Peyer's patch (tissue), 4 donors: ENCODE measurements around the gene SIL1. TPM values are rescaled to one million over a fixed set of nuclear protein-coding genes. Genes with fewer than 3 reads are reported as not detected.

Source experiments
- DNase-seq, 3 donors: peaks; one replicate each; pipeline ENCODE4 v3.0.0-alpha.2; 2017 to 2019
- H3K27ac ChIP-seq, 4 donors: fragments of 200-600 bp; sonication (generic); one replicate each; pipeline ENCODE4 v1.5.1; 2016 to 2019
- H3K27me3 ChIP-seq, 2 donors: fragments of 200-600 bp; sonication (generic); one replicate each; pipeline ENCODE4 v1.5.1; 2019
- H3K36me3 ChIP-seq, 3 donors: fragments of 200-600 bp; sonication (generic); one replicate each; pipeline ENCODE4 v1.5.1; 2016 to 2019
- H3K4me1 ChIP-seq, 4 donors: fragments of 200-600 bp; sonication (generic); one replicate each; pipeline ENCODE4 v1.5.1; 2016 to 2019
- H3K4me3 ChIP-seq, 4 donors: fragments of 200-600 bp; sonication (generic); 1 replicate in 3 of 4; 2 replicates in 1 of 4; pipeline ENCODE4 v1.5.1; 2016 to 2019; ENCODE audit warnings: mild to moderate bottlenecking in 1 of 4
- H3K9me3 ChIP-seq, 4 donors: fragments of 200-600 bp; sonication (generic); one replicate each; pipeline ENCODE4 v1.5.1; 2016 to 2019; ENCODE audit warnings: mild to moderate bottlenecking in 1 of 4
- CTCF ChIP-seq, 6 experiments: fragments of 450-650 bp in 4 of 6; fragments of 200-600 bp in 2 of 6; sonication (generic) in 1 of 6; IDR thresholded peaks; one replicate each; pipeline ENCODE4 v1.5.1; 2017 to 2019; ENCODE audit warnings: antibody characterized with exemption in 6 of 6, mild to moderate bottlenecking in 3 of 6, moderate library complexity in 1 of 6
- POLR2A ChIP-seq, 2 donors: fragments of 450-650 bp; IDR thresholded peaks; one replicate each; pipeline ENCODE4 v1.5.1; 2017; ENCODE audit warnings: antibody characterized with exemption in 2 of 2, mild to moderate bottlenecking in 2 of 2, moderate library complexity in 2 of 2
- total RNA-seq, 4 donors: library from RNA; depleted of rRNA; stranded (reverse); fragments of >200 nt; gene quantifications; one replicate each; pipeline ENCODE4 v1.1.0, GENCODE V29; 2016

The SIL1 gene
- total RNA-seq, 4 donors from 2014 or later, result 23.6 to 84.2 (median 39.2) TPM

DNA sequence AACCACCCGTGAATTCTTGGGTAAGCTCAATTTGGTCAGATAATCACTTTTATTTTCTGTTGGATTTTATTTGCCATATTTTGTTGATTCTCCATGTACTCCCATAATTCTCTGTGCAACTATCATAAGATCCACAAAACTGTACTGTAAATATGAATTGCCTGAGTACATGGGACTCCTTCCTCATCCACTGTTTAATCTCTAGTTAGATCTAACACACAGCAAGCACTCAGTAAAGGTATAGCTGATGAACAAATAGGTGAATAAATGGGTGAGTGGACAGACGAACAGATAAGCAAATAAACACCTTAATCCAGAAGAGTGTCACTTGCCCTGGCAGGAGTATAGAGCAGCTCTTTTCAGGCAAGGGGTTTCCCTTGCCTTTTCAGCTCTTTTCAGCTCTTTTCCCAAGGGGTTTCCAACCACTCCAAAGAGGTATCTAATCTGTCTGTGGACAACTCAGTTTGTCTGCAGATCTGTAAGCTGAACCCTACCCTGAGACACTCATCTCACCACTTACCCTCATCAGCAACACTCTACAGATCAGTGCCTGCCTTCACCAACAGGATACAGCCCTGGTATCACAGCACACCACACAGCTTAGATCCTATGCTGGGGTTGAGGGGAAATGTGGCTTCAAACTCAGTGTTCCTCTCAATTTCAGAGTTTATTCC, 51.2 kb downstream of the SIL1 start:
- TF ChIP-seq POLR2A (IDR thresholded peaks at IDR 0.05), result no peak
- no peak for TF ChIP-seq CTCF (IDR thresholded peaks at IDR 0.05)
- H3K36me3 ChIP-seq, result no peaks in the 10 kb centered on the region
- DNase-seq, result no peak
- H3K4me1 ChIP-seq, result peaks cover 0 to 17% (median 0%) of the 10 kb centered on the region in 4 donors
- no peaks in the 10 kb centered on the region for H3K27me3 ChIP-seq
- no peaks in the 10 kb centered on the region for H3K9me3 ChIP-seq
- H3K4me3 ChIP-seq, result no peak overlapping the region
- no peak overlapping the region for H3K27ac ChIP-seq

DNA sequence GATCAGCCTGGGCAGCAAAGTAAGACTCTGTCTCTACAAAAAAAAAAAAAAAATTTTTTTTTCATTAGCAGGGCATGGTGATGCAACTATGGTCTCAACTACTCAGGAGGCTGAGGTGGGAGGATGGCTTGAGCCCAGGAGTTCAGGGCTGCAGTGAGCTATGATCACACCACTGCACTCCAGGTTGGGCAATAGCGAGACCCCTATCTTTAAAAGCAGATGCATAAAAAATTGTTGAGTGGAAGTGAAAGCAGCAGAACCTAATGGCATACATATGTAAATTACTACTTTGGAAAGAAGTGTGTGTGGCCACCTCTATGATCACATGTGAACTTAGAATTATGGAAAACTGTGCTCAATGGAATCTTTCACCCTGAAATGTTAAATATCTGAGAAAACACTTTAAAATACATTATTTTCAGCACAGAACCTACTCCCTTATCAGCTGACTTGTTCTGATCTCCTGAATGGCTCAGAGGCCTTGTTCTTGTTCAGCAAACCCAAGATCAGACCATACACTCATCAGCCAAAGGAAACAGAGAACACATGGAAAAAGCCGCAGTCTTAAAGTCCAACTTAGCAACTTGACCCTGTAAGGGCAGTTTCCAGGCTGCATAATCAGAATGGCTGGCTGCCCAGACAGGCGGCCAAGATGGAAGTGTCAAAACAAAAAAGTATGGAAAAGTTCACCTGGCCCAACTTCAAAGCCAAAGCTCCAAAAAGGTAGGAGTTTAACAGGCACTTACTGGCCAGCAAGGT, 56.5 kb downstream of the SIL1 start:
- Histone ChIP-seq H3K27me3 (no peaks in the 10 kb centered on the region), H3K4me3 (no peak overlapping the region), H3K27ac (no peak overlapping the region), H3K4me1 (peaks cover 0 to 4% (median 0%) of the 10 kb centered on the region in 4 donors), H3K9me3 (no peaks in the 10 kb centered on the region), H3K36me3 (no peaks in the 10 kb centered on the region)
- no peak for TF ChIP-seq CTCF (IDR thresholded peaks at IDR 0.05)
- no peak for TF ChIP-seq POLR2A (IDR thresholded peaks at IDR 0.05)
- DNase-seq, result peak in 1 of 3 donors; percentile 54

- H3K27ac ChIP-seq, result no peak overlapping the region
- H3K4me1 ChIP-seq, result peaks cover 0 to 4% (median 0%) of the 10 kb centered on the region in 4 donors
- TF ChIP-seq POLR2A (IDR thresholded peaks at IDR 0.05) (no peak), CTCF (IDR thresholded peaks at IDR 0.05) (no peak)
Observed at GRCh38 chr5:139140591-139141071, 57.5 kb downstream of the SIL1 start.

DNA sequence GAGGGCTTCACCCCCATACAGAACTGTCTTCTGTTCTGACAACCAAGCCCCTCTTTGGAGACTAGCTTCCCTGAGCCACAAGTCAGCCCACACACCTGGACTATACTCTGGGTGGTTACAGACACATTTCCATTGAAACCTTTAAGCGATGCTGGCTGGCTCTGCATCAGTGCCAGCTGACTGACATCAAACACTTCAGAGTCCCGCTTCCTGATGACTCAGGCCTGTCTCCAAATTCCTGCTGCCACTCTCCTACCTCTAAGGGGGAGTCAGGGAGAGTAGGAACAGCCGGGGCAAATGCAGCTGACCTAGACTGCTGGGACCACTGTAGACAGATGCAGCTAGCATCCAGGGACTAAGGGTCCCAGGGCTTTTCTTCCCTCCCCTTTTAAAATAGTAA, 59.4 kb downstream of the SIL1 start:
- no peaks in the 10 kb centered on the region for H3K27me3 ChIP-seq

More at GRCh38 chr5:139140591-139141071, 57.5 kb downstream of the SIL1 start:
- Histone ChIP-seq H3K27me3 (no peaks in the 10 kb centered on the region), H3K36me3 (no peaks in the 10 kb centered on the region), H3K4me3 (no peak overlapping the region), H3K9me3 (no peaks in the 10 kb centered on the region)
- no peak for DNase-seq

GRCh38 chr5:139138109-139138508, 60.1 kb downstream of the SIL1 start:
- Histone ChIP-seq H3K4me1 (peaks cover 0 to 4% (median 0%) of the 10 kb centered on the region in 4 donors), H3K27me3 (no peaks in the 10 kb centered on the region), H3K9me3 (no peaks in the 10 kb centered on the region), H3K4me3 (no peak overlapping the region), H3K27ac (no peak overlapping the region), H3K36me3 (no peaks in the 10 kb centered on the region)
- TF ChIP-seq POLR2A (IDR thresholded peaks at IDR 0.05) (no peak), CTCF (IDR thresholded peaks at IDR 0.05) (no peak)
- no peak for DNase-seq

More for the DNA sequence above, 59.4 kb downstream of the SIL1 start:
- Histone ChIP-seq H3K27ac (no peak overlapping the region), H3K4me3 (no peak overlapping the region), H3K4me1 (peaks cover 0 to 4% (median 0%) of the 10 kb centered on the region in 4 donors), H3K9me3 (no peaks in the 10 kb centered on the region), H3K36me3 (no peaks in the 10 kb centered on the region)
- no peak for DNase-seq
- no peak for TF ChIP-seq POLR2A (IDR thresholded peaks at IDR 0.05)
- no peak for TF ChIP-seq CTCF (IDR thresholded peaks at IDR 0.05)
